ENCODE measurements around the gene WLS. TPM values are rescaled to one million over a fixed set of nuclear protein-coding genes. Genes with fewer than 3 reads are reported as not detected.
"Not testable (repeated sequence)": the region's sequence is repeated elsewhere in the genome, so short reads cannot be mapped to it uniquely, and the experiment has no call there.

WLS gene
- total RNA-seq, result 186 TPM

DNA sequence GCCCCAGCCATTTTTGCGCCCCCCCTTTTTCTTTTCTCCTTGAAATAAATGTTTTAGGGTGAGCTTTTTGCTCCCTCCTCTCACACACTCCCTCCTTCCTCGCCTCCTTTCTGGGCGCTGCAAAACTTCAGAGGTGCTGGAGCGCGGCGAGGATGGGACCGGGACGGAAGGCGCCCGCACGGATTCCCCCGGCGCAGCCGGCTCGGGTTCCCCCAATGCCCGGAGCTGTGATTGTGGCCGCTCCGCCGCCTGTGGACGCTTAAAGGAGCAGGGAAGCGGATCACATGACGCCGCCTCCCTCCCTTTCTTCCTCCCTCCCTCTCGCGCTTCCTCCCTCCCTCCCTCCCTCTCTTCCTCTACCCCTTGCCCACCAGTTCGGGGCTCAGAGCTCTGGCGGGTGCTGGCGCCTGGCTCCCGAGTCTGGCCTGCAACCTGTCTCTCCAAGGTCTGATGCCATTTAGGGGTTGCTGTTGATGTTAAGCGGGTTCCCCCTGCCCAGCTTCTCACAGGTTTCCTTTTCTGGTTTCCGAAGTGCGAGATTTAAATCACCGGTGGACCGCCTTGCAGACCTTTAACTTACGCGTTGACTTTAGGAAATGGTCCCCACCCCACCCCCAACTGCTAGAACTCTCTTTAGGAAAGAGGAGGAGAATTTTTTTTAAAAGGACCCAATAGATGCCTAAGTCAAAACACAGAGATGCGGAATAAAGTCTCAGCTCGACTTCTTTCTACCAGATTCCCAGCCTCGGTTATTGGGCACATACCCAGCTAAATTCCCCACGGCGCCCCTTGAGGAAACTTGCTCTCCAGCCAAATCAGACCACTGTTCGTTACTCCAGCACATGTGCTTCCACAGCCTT, at the start of gene WLS:
WLS (minus strand) TSS at position 235 of the 860 bp plus-strand sequence; CDS start at position 11, 224 bp downstream.
- DNase-seq (ENCODE audit: low spot score), result peak; percentile 87

DNA sequence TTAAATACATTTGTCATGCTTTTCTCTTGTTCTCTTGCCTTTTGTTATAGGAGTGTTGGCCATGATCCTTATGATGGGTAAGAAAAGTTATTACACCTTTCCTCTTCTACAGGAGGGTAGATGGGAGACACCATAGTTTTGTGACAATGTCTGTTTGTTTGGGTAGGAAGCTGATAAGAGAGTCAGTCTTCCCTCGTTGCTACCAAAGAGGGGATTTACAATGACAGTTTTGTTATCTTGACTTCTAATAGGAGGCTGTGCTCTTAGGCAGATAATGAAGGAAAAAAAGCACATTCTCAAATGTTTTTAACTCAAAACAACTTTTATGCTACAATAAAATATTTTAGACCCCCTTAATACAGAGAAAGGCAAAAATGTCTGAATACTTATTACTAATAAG, 48.0 kb upstream of the WLS start:
- DNase-seq (ENCODE audit: low spot score), result no peak

DNA sequence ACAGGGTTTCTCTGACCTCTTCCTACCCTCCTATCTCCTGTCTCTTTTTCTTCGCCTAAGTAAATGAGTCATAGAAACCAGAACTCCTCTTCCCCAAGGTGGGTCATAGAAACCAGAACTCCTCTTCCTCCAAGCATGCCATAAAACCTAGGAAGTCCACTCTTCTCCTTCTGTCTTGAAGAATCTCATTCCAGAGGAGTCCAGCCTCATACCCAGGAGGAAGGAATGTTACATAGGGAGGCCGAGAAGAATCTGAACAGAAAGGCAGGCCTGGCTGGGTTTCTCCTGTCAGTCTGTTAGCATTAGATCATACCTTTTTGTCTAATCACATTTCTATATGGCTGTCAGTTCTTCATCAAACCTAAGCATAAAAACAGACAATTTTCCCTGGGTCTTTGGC, 47.5 kb upstream of the WLS start:
- DNase-seq (ENCODE audit: low spot score), result no peak

DNA sequence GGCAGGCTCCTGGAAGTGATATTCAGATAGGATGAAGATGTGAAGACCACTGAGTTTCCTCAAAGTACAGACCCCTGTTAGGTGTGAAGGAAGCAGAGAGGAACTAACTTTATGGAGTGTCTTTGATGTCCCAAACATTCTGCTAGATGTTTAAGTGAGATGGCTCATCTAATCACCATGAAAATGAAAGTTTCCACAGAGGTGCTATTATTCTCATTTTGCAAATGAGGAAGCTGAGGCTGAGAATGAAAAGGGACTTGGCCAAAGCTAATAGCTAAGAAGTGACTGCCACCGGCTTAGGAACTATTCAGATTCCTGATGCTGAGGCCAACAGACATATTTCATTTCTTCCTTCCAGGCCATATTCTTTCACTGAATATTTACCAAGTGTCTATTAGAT, 45.9 kb upstream of the WLS start:
- no peak for DNase-seq (ENCODE audit: low spot score)

DNA sequence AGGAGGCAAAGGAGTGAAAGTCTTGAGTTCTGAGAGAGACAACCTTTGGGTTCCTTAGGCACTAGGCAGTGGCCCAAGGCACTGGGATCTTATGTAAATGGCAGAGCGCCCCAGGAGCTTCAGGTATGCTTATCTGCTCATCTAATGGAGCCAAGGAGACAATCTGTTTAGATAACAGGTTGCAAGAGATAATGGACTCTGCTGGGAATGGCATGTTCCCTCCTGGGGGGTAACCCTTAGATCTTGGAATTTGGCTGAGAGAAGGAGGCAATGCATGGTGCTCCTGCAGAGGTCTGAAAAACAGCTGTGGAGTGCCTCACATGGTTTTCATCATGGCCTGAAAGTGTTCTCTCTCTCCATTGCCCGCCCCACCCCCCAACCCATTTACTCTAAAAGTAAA, 44.1 kb upstream of the WLS start:
- DNase-seq (ENCODE audit: low spot score), result no peak

DNA sequence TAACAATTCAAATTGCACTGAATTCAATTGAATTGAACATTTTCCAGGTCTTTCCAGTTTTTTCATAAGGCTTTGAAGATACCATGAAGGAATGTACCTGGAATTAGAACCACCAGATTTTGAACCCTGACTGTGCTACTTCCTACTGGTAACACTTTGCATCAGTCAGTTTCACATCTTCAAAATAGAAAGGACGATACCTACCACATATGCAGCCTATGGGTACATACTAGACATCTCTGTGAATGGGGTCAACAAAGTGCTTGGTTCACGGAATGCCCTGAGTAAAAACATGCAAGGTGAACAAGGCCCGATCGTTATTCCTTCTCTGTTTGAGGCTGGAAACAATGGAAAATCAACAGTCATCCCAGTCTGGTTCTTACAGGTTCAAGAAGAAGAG, 41.2 kb upstream of the WLS start:
- no peak for DNase-seq (ENCODE audit: low spot score)

DNA sequence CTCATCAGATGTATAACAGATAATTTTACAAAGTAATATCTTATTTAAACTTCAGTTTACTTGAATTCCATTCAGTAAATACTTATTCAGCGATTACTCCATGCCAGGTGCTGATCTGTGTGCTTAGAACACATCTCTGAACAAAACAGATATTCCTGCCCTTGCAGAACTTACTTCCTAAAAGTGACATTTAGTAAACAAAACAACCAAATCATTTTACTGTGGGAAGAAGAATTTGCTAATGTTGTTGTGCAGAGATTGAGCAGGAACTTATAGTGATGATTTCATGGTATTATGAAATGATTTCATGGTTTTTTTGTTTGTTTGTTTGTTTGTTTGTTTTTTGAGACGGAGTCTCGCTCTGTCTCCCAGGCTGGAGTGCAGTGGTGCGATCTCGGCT, 39.3 kb upstream of the WLS start:
- no peak for DNase-seq (ENCODE audit: low spot score)

DNA sequence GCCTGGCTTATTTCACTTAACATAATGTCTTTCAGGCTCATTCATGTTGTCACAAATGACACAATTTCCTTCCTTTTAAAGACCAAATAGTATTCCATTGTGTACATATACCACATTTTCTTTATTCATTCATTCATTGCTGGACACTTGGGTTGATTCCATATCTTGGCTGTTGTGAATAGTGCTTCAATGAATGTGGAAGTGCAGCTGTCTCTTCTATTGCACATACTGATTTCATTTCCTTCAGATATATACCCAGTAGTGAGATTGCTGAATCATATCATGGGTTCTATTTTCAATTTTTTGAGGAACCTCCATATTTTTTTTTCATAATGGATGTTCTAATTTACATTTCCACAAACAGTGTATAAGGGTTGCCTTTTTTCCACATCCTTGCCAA, 38.6 kb upstream of the WLS start:
- DNase-seq (ENCODE audit: low spot score), result no peak

DNA sequence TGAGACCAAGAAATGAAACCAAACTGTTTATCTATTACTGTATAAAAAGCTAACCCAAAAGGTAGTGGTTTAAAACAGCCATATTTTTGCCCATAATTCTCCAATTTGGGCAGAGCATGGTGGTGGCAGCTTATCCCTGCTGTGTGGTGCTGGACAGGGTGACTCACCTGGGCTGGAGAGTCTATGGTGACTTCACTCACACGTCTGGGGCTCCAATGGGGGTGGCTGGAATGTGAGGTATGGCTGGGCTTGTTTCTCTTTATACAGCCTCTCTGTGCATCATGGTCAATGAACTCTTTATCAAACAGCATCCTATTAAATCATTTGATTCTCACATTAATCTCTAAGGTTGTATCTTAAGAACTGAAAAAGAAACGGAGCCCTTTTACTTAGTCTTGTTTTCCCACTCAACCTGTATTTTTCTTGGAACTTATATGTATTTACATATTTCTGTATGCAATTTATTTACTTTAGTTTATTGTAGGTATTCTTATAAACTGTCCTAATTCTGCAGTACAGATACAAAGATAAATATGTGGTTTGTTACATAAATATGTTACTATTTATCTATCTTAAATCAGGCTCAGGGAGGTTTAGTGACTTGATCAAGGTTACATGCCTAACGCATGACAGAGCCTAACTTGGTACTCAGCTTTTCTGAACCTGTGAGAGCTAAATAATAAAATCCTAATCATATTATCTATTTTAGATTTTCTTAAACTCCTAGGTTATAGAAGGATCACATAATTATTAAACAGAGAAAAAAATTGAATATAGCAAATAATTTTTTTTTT, 37.5 kb upstream of the WLS start:
- DNase-seq (ENCODE audit: low spot score), result no peak

DNA sequence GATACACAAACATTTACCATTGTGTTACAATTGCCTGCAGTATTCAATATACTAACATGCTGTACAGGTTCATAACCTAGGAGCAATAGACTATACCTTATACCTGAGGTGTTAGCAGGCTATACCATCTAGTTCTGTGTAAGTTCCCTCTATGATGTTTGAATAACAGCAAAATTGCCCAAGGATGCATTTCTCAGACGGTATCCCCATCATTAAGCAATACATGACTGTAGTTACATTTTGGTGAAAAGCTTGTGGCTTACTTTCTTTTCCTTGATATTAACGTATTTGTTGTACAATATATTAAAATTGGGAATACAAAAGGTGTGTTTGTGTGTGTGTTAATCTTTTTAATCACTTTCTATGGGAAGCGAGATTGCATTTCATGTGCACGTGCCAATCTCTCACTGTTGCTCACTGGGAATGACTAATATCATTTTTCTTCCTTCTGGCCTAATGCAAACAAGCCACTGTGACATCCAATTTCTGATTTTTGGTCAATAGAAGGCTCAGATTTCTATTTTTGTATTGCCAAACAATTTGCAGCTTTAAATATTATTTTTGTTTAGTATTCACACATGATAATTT, 36.7 kb upstream of the WLS start:
- no peak for DNase-seq (ENCODE audit: low spot score)

DNA sequence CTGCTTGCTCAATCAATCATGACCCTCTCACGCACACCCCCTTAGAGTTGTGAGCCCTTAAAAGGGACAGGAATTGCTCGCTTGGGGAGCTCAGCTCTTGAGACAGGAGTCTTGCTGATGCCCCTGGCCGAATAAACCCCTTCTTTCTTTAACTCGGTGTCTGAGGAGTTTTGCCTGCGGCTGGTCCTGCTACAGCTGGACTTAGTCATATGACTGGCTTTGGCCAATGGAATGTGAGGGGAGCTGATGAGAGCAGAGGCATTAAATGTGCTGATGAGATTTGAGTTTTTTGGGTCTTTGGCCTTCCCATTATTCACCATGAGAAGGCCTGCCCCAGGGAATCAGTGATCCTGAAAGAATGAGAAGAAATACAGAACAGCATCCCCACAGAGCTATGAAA, 24.5 kb upstream of the WLS start:
- not testable (repeated sequence) for DNase-seq (ENCODE audit: low spot score)

DNA sequence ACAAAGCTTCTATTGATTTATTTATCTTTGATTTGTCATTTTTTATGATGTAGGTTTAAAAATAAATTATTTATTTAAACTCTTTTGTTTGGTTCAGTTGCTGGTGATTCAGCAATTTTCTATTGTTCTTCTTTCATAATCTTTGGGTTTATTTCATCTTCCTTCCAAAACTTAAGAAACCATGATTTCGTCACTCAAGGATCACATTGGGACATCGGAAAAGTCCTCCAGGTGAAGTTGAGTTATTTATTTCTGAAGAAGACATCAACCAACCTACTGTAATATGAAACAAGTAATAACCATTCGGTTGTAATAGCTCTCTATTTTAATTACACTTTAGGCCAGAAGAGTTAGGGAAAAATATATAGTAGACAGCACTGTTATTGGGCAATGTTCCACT, 23.0 kb upstream of the WLS start:
- DNase-seq (ENCODE audit: low spot score), result no peak

DNA sequence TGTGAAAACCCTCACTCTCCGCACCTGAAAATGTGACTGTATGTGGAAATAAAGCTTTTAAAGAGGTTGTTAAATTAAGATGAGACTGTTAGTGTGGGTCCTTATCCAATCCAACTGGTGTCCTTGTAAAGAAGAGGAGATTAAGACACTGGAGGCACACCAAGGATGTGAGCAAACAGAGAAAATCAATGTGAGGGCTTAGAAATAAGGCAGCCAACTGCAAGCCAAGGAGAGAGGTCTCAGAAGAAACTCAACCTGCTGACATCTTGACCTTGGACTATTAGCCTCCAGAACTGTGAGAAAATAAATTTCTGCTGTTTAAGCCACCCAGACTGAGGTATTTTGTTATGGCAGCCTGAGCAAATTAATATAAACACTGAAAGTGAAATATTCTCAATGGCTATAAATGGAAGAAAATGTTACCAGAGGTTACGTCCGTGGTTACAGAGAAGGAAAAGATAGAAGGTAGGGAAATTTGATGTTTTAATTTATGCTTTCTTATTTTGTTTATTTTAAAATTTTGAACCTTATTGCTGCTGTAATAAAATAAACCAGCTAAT, 22.4 kb upstream of the WLS start:
- DNase-seq (ENCODE audit: low spot score), result no peak

DNA sequence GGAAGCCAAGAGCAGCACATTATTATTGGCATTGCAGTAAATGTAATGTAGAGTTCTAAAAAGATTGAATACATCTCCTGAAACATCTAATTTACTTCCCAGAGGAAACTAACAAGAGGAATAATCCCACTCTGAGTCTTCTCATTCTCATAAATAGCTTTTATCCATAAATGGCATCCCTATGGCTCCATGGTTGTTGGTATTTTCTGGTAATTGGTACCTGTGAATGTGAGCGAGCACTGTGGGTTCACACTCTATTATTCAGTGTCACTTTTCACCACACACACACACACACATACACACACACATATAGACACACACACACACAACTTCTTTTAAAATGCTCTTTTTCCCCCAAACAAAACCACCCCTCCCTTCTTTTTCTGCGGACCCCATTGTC, 4.7 kb upstream of the WLS start:
- DNase-seq (ENCODE audit: low spot score), result no peak

DNA sequence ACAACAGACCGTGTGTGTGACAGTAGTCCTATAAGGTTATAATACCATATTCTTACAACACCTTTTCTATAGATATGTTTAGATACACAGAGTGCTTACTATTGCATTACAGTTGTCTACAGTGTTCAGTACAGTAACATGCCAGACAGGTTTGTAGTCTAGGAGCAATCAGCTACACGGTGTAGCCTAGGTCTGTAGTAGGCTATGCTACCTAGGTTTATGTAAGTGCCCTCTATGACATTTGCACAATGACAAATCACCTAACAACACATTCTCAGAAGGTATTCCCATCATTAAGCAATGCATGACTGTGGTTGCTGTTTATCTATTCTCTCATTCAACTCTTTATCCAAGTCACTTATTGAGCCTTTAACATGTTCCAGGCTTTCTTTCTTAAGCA, 1.8 kb upstream of the WLS start:
- no peak for DNase-seq (ENCODE audit: low spot score)

DNA sequence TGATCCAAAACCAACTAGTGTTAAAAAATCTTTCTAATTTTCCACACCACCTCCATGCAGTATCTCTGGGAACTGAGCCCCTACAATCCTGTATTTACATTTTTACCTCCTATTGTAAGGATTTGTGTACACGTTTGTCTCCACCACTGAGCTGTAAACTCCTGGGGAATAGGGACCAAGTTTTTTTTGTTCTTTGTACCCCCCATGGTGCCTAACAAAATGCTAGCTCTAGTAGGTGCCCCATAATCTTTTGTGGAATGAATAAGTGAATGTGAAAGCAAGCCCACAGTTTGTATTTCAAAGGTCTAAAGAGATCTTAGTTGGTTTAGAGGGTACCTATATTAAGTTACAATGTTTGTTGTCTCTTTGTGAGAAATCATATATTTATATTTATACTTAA, 879 bp upstream of the WLS start:
- DNase-seq (ENCODE audit: low spot score), result no peak

DNA sequence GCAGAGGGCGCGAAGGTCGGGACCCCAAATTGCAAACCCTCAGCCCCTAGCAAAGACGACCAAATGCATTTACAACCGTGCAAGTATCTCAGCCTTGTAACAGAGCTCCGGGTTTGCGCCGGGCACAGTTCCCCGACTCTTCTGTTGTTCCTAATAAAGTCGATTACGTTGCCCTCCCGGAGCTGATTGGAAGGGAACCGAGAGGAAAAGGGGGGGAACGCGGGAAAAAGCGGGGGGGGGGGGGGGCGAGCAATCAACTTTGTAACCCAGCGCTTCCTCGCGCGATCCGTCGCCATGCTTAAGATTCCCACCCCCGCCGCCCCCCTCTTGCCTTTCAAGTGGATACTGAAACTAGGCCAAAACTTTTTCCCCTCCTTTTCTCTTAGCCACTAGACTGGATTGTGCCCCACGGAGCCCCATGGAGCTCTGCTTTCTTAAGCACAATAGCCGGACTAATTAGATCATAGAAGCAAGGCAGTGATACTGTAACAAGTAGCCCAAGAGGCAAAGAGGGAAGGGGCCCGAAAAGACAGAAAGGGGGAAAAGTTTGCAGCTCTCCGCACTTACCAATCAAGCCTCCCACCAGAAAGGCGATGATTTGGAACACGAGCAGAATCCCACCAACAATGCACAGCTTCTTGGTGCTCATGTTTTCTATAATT, 565 bp downstream of the WLS start:
- peak; percentile 78 for DNase-seq (ENCODE audit: low spot score)

DNA sequence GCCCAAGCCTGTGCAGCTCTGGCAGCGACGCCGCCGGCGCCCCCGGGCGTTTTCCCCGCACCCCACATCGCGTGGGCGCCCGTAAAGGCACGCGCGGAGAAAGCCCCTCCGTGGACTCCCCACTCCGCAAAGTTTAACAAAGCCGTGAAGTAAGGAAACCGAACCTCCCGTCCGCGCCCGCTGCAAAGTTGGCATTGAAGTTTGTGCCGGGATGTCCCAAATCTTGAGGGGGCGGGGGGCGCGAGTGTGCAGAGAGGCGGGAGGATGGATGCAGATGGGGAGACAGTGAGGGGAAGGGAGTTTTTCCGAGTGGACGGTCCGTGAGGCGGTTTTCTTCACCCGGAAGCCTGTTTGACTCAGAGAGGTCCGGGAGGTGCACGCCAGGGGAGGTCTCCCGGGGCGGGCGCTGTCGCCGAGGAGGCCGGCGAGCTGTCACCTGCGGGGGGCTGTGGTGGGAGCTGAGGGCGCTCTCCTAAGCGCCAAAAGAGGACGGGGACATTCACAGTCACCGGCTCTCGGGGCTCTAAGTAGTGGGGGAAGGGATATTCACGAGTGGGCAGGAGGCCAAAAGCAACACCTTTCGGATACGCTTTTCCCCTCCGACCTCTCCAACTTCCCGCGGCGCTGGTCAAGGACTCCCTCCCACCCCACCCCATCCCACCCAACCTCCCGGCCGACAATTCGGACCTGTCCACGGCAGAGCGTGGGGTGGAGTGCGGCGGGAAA, 1.3 kb downstream of the WLS start:
- peak; percentile 58 for DNase-seq (ENCODE audit: low spot score)

DNA sequence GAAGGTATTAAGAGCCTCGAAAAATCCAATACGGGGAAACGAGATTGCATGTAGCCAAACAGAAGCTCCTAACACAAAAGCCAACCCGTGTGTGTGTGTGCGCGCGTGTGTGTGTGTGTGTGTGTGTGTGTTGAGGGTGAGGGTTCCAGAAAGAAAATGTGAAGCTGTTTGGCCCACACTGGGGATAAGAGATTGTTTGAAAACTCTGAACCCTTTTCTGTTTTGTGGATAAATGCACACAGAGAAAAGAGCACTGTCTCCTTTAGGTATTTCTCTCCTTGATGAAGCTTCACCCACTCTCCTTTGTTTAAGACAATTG, 1.9 kb downstream of the WLS start:
- DNase-seq (ENCODE audit: low spot score), result no peak

DNA sequence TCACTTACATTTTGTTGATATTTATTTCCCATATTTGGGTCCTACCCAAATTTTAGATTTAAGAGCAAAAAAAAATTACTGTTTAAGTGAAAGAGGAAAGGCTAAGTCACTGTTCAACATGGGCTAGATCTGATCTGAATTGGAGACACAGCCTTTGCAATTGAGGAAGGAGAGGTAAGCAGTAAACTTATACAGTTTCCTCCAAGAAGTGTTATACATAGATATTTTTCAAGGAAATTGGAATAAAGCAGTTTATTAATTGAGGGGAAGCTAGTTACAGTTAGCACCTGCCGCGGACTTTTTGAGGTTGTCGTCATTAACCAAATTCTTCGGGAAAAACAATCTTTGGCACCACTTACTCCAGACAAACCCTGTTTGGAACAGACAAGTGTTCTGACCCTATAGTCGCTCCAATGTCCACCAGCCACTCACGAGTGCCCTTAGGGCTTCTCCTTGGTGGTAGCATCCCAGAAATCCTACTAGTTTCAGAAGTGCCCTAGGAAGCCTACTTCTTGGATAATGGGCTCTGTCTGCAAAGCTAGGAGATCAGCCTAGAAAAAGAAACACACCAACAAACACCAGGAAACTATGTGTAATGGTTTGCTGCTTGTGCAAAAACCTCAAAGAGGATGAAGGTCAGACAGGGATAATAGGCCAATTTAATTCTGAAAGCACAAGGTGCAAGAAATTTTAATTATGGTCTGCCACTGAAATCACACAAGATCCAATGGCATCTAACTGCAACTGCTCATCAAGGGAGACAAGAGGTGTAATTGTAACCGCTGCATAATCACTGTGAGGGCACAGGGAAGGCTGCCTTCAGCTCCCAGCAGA, 2.5 kb downstream of the WLS start:
- no peak for DNase-seq (ENCODE audit: low spot score)

DNA sequence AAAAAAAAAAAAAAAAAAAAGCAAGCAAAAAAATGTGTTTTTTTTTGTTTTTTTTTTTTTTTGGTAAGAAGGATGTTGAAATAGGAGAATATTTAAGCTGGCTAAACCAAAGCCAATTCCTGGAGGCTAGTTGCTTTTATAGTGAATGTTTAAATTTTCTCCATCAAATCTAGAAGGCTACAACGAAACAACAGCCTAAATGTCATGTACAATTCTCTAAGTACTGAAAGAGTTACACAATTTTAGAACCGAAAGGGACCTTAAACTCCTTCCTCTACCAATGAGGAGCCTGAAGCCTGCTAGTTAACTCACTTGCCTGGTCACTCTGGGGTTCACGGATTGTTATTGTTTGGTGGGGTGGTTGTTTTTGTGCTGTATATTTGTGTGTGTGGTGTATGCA, 3.5 kb downstream of the WLS start:
- DNase-seq (ENCODE audit: low spot score), result no peak
